H1 (cell line): ENCODE data around the gene FYTTD1. TPM values are rescaled to one million over a fixed set of nuclear protein-coding genes. Genes with fewer than 3 reads are reported as not detected.

Experiments used
- BACH1 ChIP-seq: IDR thresholded peaks from 2 replicates; pipeline ENCODE4 v1.6.1; 2012; ENCODE audit warnings: low read length, improper control_type of control experiment
- CHD7 ChIP-seq: fragments of 300-600 bp; sonication (generic); IDR thresholded peaks from 2 replicates; pipeline ENCODE4 v1.7.1; 2012; ENCODE audit warnings: low read length, moderate library complexity, mild to moderate bottlenecking, inconsistent platforms; ENCODE audit not compliant: insufficient replicate concordance
- RAD21 ChIP-seq, 2 experiments: IDR thresholded peaks in 1 of 2; conservative IDR thresholded peaks in 1 of 2; 2 replicates each; pipeline ENCODE4 v1.6.1; 2011; ENCODE audit warnings: low read depth in 2 of 2, low read length in 2 of 2, improper control_type of control experiment in 1 of 2, inconsistent platforms in 1 of 2, mild to moderate bottlenecking in 1 of 2, moderate library complexity in 1 of 2
- SIRT6 ChIP-seq: IDR thresholded peaks from one replicate; pipeline ENCODE4 v1.7.1; 2012; ENCODE audit warnings: low read length, inconsistent platforms
- TAF7 ChIP-seq: optimal IDR thresholded peaks from 2 replicates; pipeline ENCODE3; 2011; ENCODE audit warnings: low read depth, mild to moderate bottlenecking, inconsistent platforms, low read length, moderate library complexity, borderline replicate concordance
- YY1 ChIP-seq: IDR thresholded peaks from 2 replicates; pipeline ENCODE4 v1.6.1; 2011; ENCODE audit warnings: low read depth, mild to moderate bottlenecking, low read length
- polyA plus RNA-seq, 7 experiments: library from polyadenylated mRNA; depleted of rRNA in 3 of 7; stranded (reverse) in 5 of 7; unstranded in 2 of 7; fragments of >200 nt in 5 of 7; fragments of 200-250 nt in 2 of 7; gene quantifications; 1 replicate in 5 of 7; 2 replicates in 1 of 7; 4 replicates in 1 of 7; pipeline versions ENCODE4 v1.2.1 to v1.2.3, GENCODE V29; 2011 to 2013; ENCODE audit warnings: missing spikeins in 2 of 7, mixed read lengths in 2 of 7
- total RNA-seq: library from RNA; stranded (reverse); fragmentation: NEBNext Ultra II Directional; extraction: Animal tissue kit (Norgen Biotek cat#: 25700); gene quantifications from 2 replicates; pipeline ENCODE4 v1.2.1, GENCODE V29; 2021
- TF ChIP-seq, protein P1 (sequence below), 3 experiments: IDR thresholded peaks; 1 replicate in 2 of 3; 2 replicates in 1 of 3; pipeline versions ENCODE4 v1.5.1 to v1.6.1; 2011; ENCODE audit warnings: low read length in 3 of 3, mild to moderate bottlenecking in 3 of 3, inconsistent platforms in 2 of 3, low read depth in 1 of 3, moderate library complexity in 1 of 3; ENCODE audit not compliant: insufficient read depth in 1 of 3; ENCODE audit errors: control extremely low read depth in 1 of 3

FYTTD1 gene
- total and polyA plus RNA-seq, 2 of the 8 experiments (the other 6 are each of a cell fraction or from before 2014, with no cell fraction given), result 3.1 to 24.4 TPM

DNA sequence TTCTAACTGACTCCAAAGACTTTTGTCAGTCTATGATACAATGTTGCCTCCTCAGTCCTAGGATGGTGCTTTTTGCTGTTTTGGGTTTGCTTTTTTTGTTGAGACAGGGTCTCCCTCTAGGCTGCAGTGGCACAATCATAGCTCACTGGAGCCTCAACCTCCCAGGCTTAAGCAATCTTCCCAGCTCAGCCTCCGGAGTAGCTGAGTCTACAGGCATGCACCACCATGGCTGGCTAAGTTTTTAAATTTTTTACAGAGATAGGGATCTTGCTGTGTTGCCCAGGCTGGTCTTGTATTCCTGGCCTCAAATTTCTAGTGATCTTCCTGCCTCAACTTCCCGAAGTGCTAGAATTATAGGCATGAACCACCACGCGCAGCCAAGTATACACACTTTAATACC, 35.4 kb upstream of the FYTTD1 start (continued):
- TF ChIP-seq CHD7 (no peak), TAF7 (no peak), BACH1 (no peak), YY1 (no peak), RAD21 (IDR thresholded peaks at IDR 0.05 in 1 of 2, conservative IDR thresholded peaks at IDR 0.05 in 1 of 2; ENCODE audit: low read depth in 2 of 2, low read length in 2 of 2) (no peak), SIRT6 (no peak)
- TF ChIP-seq, protein P1, sequence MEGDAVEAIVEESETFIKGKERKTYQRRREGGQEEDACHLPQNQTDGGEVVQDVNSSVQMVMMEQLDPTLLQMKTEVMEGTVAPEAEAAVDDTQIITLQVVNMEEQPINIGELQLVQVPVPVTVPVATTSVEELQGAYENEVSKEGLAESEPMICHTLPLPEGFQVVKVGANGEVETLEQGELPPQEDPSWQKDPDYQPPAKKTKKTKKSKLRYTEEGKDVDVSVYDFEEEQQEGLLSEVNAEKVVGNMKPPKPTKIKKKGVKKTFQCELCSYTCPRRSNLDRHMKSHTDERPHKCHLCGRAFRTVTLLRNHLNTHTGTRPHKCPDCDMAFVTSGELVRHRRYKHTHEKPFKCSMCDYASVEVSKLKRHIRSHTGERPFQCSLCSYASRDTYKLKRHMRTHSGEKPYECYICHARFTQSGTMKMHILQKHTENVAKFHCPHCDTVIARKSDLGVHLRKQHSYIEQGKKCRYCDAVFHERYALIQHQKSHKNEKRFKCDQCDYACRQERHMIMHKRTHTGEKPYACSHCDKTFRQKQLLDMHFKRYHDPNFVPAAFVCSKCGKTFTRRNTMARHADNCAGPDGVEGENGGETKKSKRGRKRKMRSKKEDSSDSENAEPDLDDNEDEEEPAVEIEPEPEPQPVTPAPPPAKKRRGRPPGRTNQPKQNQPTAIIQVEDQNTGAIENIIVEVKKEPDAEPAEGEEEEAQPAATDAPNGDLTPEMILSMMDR (IDR thresholded peaks at IDR 0.05; ENCODE audit: control extremely low read depth in 1 of 3, insufficient read depth in 1 of 3, low read depth in 1 of 3, low read length in 3 of 3), result no peak
